Stimulated activated CD8-positive, alpha-beta memory T cell treated with anti-CD3 and anti-CD28 coated beads, Interleukin-15, amount 100 ng/mL, for 1 hour (primary cell): ENCODE data around the gene ZBTB7C.

Experiments
- DNase-seq: peaks from one replicate; pipeline ENCODE4 v3.0.0-alpha.2; 2020; ENCODE audit warnings: low read depth

The ZBTB7C gene

GRCh38 chr18:48116017-48116416 lies 293.2 kb downstream of the ZBTB7C start:
- DNase-seq: no peak

- DNase-seq: no peak
Measured at GRCh38 chr18:48113691-48114090, 295.5 kb downstream of the ZBTB7C start.

DNA sequence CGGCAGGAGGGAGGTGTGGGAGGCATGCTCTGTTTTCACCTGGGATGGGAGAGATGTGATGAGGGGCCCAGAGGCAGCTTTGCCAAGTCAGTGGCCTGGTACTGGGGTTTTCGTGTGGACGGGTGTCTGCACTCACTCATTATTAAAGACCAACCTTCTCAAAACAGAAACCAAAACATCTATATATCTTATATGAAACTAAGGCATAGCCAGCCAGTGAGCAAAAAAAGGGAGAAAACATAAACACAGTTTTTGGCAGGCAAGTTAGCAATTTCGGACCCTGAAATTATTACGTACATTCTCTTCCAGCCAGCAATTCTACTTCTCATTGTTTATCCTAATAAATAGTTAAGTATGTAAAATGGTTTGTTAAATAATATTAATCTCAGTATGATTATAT lies 297.6 kb downstream of the ZBTB7C start:
- no peak for DNase-seq

GRCh38 chr18:48110797-48111196 lies 298.4 kb downstream of the ZBTB7C start:
- DNase-seq: no peak

DNA sequence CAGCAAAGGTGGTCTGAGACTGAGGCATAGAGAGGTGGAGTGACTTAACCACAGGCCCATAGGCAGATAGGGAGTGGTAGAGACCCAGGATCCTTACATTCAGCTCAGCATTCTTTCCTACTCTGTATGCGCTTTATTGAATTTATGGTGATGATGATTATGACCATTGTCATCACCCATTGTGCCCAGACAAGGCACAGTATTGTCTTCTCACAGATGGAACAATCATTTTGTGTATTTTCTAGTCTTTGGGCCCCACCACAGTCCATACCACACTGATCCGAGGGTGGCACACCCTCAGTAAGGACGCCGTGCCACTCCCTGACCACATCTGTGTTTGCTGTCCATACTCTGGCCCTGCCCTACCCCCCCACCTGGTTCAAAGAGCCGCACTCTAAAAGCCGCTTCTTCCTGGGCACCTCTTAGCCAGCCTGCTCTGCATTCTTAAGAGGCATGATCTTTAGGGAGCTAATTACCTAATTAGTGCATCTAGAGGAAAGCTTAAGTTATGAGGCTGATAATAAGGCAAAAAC lies 299.2 kb downstream of the ZBTB7C start:
- no peak for DNase-seq

- DNase-seq: no peak
Measured at GRCh38 chr18:48108136-48108535, 301.0 kb downstream of the ZBTB7C start.

GRCh38 chr18:48106976-48107781 lies 302.0 kb downstream of the ZBTB7C start:
- DNase-seq: no peak

GRCh38 chr18:48106498-48106897 lies 302.7 kb downstream of the ZBTB7C start:
- DNase-seq: no peak

DNA sequence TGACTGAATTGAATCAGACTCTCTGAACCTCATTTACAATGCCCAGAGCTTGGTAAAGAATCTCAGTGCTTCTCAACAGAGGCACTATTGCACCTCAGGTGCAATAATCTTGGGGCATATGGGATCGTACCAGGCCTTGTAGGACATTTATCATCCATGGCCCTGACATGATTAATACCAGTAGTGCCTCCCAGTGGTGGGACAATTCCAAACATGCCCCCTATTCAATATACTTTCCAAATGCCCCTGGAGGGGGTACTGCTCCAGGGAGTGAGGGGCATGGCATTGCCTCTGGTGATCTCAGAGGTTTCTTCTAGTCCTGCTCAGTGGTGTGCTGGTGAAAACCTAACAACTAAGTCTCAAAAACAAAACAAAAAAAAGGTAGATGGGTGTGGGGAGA lies 303.9 kb downstream of the ZBTB7C start:
- DNase-seq: no peak

DNA sequence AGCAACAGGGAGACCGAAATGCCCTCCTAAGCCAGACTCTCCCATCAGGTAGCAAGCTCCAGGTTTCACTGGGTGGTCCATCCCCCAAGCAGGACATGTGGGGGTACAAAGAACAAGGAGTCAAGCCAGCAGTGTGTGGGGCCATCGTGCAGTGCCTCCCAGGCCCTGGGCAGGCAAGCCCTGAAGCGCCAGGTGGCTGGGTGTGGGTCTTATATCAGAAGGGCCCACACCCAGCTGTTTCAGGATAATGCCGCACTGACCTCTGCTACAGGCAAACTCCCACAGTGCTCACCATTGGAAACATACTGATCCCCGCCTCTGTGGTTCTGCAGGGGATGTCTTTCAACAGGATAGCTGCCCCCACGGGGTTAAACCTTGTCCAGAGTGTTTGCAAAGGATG lies 304.5 kb downstream of the ZBTB7C start:
- DNase-seq: no peak

DNA sequence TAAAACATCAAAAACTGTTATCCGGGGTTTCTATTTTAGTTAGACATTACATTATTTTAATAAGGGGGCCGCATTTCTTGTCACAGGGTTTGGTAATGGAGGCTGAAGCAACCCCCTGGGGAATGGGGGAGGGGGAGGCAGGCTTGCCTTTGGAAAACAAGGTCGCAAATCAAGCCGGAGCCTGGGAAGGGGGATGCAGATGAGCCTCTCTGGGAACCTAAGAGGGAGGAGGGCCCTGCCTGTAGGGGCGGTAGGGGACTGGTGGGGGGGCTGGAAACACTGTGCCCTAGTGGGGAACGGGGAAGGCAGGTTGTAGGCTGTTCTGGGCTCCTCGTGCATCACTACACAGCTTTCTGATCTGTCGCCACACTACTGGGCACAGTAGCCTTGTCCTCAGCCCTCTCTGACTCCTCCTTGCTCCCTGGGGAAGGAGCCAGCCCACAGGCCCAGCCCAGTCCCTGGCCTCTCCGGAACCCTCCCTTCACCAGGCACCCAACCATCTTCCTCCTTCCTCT lies 308.5 kb downstream of the ZBTB7C start:
- DNase-seq: no peak

- DNase-seq: no peak
Measured at GRCh38 chr18:48100165-48100575, 309.0 kb downstream of the ZBTB7C start.

DNA sequence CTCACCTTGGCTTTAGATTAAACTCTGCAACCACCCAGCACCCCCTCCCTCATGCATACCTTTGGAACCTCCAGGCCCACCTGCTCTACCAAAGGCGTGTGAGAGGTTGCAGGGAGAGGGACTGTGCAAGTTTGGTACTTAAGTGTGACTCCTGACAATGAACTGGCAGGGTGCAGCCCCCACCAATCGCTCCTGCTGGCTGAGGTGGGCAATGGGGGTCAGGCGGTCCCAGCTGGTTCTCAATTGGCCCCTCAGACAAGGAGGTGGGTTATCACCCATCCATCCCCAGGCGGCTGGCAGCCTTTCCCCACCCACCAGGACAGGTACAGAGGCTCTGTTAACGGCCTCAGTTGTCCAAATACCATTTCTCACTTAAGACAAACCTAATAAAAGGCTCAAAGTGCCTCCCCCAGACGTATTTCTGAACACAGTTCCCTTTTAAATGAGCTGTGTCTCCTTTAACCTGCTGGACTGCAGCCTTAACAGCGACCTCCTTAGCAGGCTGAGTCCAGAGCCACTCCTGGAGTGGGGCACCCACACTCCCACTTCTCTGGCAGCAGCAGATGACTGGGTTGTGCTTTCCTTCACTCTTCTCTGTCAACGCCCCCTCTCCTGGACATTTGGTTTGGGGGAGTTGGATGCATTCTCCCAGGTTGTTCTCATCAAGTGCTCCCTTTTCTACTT lies 309.6 kb downstream of the ZBTB7C start:
- DNase-seq: no peak

GRCh38 chr18:48098538-48098937 lies 310.6 kb downstream of the ZBTB7C start:
- no peak for DNase-seq

DNA sequence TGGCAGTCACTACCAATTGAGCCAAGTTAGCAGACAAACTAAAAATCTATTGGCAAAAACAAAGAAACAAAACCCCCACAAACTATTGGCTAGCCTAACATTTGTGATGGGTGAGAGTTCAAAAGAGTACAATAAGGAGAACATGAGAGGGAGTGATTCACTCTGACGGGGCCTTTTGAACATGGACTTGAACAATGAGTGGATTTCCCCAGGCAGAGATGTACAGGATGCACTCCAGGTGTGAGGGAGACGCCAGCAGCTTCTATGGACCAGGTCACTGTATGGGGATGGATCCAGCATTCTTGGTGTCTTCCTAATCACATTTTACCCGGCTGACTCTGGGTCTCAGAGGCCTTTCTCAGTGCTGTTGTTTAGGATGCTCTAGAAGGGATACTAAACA lies 311.2 kb downstream of the ZBTB7C start:
- DNase-seq: no peak

GRCh38 chr18:48095726-48096125 lies 313.5 kb downstream of the ZBTB7C start:
- no peak for DNase-seq

GRCh38 chr18:48093104-48093503 lies 316.1 kb downstream of the ZBTB7C start:
- no peak for DNase-seq

DNA sequence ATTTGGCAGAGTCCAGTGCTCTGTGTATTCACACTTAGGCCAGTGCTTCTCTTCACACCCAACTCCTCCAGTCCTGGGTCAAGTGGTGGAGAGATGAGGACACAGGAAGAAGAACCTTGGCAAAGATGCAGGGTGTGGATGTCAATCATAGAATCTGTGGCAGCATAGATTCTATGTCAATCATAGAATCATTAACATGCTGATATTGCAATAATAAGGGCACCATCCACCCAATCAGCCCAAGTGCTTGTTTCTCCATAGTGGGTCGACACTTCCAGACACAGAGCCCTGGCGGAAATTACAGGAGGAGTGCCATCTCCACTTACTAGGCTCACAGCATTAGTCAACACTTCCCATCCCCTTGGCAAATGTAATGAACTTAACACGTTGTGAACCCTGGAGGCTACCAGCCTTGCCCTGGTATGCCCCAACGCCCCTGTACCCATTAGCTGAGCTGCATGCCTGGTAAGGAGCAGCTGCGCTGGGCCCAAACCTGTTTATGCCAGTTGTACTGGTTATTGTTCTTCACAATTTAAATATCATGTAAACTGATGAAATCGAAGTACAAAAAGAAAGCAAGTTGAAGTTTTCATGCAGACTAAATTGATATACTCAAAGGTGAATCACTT lies 317.2 kb downstream of the ZBTB7C start:
- no peak for DNase-seq

DNA sequence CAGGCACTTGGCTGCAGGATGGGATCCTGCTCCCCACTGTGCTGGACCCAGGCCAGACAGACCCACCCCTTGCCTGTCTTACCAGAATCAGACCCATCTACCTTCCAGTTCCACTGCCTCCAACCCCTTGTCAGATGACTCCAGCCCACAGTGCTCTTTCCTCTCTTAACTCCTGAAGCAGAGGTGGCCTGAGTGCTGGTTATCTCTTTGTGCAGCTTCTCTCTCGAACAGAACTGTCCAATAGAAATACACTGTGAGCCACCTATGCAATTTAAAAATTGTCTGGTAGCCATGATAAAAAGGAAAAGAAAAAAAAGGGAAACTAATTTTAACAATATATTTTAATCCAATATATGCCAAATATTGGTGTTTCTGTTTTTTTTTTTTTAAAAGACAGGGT lies 318.5 kb downstream of the ZBTB7C start:
- no peak for DNase-seq

GRCh38 chr18:48090021-48090420 lies 319.2 kb downstream of the ZBTB7C start:
- no peak for DNase-seq

- no peak for DNase-seq
Measured at GRCh38 chr18:48085781-48086487, 323.2 kb downstream of the ZBTB7C start.

DNA sequence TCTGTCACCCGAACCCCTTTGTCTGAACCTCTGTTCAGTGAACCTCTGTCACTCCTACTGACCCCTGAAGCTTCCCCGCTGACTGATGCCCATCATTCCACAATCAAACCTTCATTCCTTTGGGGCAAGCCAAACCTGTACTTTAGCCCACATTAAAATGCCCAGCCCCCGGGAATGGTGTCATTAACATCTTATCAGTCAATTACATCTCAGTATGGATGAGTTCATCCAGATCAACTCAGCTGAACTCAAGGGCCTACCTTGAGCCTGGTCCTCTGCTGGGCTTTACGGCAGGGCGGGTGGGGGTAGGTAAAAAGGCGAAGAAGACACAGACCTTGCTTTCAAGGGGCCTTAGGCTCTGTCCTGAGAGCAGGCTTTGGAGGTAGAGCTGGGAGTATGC lies 324.3 kb downstream of the ZBTB7C start:
- no peak for DNase-seq
